A549 treated with DMSO at 1 μM for 4 hours (cell line): Measurements from ENCODE around the gene VCL. TPM values are rescaled to one million over a fixed set of nuclear protein-coding genes. Genes with fewer than 3 reads are reported as not detected.

Experiments used
- total RNA-seq: library from RNA; stranded (reverse); fragments of 200-300 nt; extraction: Qiagen RNA extraction; gene quantifications from 5 replicates; pipeline ENCODE4 v1.2.3, GENCODE V29; 2022; ENCODE audit warnings: low read depth

VCL gene
- 96.9 to 148 TPM (median 129 TPM) in 5 replicates for total RNA-seq

DNA sequence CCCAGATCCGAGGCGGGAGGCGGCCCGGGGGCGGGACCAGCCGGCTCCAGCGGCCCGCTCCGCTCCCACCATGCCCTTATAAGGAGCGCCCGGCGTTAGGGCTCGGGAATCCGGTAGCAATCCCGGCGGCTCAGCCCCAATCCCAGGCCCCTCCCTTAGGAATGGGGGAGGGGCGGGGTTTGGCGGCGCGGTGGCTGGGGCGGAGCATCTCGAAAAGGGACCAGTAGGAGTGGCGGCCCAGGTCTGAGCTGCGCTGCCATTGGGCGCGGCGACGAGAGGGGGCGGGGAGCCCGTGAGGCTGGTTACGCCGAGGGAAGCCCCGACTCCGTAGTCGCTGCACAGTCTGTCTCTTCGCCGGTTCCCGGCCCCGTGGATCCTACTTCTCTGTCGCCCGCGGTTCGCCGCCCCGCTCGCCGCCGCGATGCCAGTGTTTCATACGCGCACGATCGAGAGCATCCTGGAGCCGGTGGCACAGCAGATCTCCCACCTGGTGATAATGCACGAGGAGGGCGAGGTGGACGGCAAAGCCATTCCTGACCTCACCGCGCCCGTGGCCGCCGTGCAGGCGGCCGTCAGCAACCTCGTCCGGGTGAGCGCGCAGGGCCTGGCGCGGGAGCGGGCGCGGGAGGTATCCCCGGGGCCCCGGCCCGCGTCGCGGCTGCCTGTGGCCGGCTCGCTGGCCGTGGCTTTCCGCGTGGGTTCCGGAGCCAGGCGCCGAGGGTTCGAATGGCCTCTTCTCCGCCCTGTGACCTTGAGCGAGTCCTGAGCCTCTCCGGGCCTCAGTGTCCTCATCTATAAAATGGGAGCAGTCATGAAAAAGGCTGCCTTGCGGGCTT is at the start of gene VCL:
VCL (plus strand) TSS at position 330 of the 836 bp plus-strand sequence; CDS start at position 422, 92 bp downstream.

DNA sequence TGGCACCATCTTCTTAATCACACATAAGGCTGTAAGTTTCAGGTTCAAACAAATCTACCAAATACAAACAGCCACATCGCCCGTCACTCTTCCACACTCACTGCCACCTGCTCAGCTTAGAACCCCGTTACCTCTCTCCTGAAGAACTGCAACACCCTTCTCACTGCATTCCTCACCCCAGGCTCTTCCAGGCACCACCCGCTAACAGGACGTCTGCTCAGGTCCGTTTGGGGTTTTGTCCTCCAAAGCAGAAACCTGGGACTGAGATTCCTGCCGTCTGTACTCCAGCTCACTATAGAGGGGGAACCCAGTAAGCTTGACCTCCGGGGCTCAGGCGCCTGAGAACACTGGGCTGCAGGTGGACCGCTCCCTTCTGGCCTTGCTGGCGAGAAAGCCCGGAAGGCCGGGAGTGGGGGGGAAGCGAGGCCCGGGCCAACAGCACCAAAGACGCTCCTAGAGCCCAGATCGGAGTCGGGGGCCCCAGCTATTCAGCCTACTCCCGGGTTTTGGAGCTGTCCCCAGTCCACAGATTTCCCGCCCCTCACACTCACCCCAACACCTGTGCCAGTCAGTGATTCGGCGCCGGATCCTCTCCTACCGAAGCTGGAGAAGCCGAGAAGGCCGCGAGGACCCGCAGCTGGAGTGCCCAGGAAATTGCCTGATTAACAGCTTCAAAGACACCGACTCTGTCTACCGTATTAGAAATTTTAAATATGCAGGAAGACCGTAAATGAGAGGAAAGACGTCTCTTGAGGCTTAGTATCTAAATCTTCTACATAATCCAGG is 152.5 kb downstream of the VCL start, which contains the start of gene AP3M1:
AP3M1 (minus strand) TSS at position 625 of the 786 bp plus-strand sequence. CDS start 12,449 bp downstream, outside the sequence.

GRCh38 chr10:74150990-74151878 is 153.3 kb downstream of the VCL start, which contains the start of gene ADK:
ADK (plus strand) TSS chr10:74151221; CDS start chr10:74151279, 58 bp downstream.

Other genes with a start within 250 kb of the VCL start
- 60.0 to 72.9 TPM (median 72.1 TPM) in 5 replicates for gene CHCHD1, start 216.1 kb upstream of the VCL start, total RNA-seq
- gene ZSWIM8, start 212.5 kb upstream of the VCL start, total RNA-seq: 31.8 to 44.6 TPM (median 39.5 TPM) in 5 replicates
- gene NDST2, start 186.5 kb upstream of the VCL start, total RNA-seq: 13.5 to 16.9 TPM (median 15.0 TPM) in 5 replicates
- gene CAMK2G, start 123.6 kb upstream of the VCL start, total RNA-seq: 17.3 to 21.1 TPM (median 19.1 TPM) in 5 replicates
- gene PLAU, start 87.0 kb upstream of the VCL start, total RNA-seq: 142 to 163 TPM (median 157 TPM) in 5 replicates
- 28.5 to 37.2 TPM (median 34.8 TPM) in 5 replicates for gene AP3M1, start 152.7 kb downstream of the VCL start, total RNA-seq
- gene ADK, start 153.1 kb downstream of the VCL start, total RNA-seq: 32.0 to 38.3 TPM (median 34.7 TPM) in 5 replicates